ENCODE measurements around the gene ABHD2.

ABHD2 gene

DNA sequence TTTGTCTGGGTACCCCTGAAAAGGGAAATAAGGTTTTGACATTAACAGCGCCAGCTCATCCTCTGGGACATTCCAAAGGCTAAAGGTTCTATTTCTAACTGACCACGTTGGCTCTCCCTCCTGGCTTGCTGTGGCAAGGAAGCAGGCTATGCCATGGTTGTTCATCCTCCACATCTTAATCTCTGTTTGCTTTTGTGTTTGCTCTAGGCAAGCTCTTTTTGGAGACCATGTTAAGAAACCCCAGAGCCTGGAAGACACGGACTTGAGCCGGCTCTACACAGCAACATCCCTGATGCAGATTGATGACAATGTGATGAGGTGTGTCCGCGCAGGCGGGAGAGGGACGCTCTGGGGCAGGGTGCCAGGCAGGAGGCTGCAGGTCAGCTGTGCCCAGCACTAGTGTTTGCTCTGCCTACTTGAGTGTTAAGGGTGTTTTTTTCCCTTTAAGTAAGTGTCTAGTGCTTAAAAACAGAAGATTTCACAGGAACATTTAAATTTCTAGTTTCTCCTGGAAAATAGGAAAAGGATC is 99.8 kb downstream of the ABHD2 start:
- TF ChIP-seq ZFX (IDR thresholded peaks at IDR 0.05; ENCODE audit: borderline replicate concordance) = no peak
- TF ChIP-seq, protein P1, sequence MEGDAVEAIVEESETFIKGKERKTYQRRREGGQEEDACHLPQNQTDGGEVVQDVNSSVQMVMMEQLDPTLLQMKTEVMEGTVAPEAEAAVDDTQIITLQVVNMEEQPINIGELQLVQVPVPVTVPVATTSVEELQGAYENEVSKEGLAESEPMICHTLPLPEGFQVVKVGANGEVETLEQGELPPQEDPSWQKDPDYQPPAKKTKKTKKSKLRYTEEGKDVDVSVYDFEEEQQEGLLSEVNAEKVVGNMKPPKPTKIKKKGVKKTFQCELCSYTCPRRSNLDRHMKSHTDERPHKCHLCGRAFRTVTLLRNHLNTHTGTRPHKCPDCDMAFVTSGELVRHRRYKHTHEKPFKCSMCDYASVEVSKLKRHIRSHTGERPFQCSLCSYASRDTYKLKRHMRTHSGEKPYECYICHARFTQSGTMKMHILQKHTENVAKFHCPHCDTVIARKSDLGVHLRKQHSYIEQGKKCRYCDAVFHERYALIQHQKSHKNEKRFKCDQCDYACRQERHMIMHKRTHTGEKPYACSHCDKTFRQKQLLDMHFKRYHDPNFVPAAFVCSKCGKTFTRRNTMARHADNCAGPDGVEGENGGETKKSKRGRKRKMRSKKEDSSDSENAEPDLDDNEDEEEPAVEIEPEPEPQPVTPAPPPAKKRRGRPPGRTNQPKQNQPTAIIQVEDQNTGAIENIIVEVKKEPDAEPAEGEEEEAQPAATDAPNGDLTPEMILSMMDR (IDR thresholded peaks at IDR 0.05) = no peak
- no peak overlapping the region for H3K27ac ChIP-seq

- no peak for TF ChIP-seq ZFX (IDR thresholded peaks at IDR 0.05; ENCODE audit: borderline replicate concordance)
- TF ChIP-seq, protein P1 (IDR thresholded peaks at IDR 0.05) = no peak
- no peak overlapping the region for H3K27ac ChIP-seq
Measured at GRCh38 chr15:89192136-89192535, 103.9 kb downstream of the ABHD2 start.

- TF ChIP-seq ZFX (IDR thresholded peaks at IDR 0.05; ENCODE audit: borderline replicate concordance) = no peak
- TF ChIP-seq, protein P1 (IDR thresholded peaks at IDR 0.05) = no peak
- no peak overlapping the region for H3K27ac ChIP-seq
Measured at GRCh38 chr15:89192766-89193165, 104.5 kb downstream of the ABHD2 start.

GRCh38 chr15:89194608-89195007 is 106.4 kb downstream of the ABHD2 start:
- no peak for TF ChIP-seq ZFX (IDR thresholded peaks at IDR 0.05; ENCODE audit: borderline replicate concordance)
- TF ChIP-seq, protein P1 (IDR thresholded peaks at IDR 0.05) = no peak
- H3K27ac ChIP-seq = no peak overlapping the region

DNA sequence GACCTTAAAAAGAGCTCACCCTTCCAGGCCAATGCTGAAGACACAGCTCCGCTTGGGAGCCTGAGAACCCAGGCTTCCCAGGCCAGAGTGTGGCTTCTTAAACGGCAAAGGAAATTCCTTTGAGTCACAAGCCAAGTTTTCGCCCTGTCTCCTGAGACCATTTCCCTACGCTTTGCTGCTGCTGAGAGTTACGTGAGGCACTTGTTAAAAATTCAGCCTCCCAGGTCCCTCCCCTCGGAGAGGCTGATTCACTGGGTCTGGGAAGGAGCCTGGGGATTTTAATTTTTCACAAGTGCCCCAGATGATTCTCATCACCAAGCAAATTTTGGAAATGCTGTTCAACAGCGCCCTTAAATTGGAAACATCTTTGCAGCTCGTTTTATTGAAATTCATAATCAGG is 107.6 kb downstream of the ABHD2 start:
- no peak for TF ChIP-seq ZFX (IDR thresholded peaks at IDR 0.05; ENCODE audit: borderline replicate concordance)
- TF ChIP-seq, protein P1 (IDR thresholded peaks at IDR 0.05) = no peak
- H3K27ac ChIP-seq = no peak overlapping the region

DNA sequence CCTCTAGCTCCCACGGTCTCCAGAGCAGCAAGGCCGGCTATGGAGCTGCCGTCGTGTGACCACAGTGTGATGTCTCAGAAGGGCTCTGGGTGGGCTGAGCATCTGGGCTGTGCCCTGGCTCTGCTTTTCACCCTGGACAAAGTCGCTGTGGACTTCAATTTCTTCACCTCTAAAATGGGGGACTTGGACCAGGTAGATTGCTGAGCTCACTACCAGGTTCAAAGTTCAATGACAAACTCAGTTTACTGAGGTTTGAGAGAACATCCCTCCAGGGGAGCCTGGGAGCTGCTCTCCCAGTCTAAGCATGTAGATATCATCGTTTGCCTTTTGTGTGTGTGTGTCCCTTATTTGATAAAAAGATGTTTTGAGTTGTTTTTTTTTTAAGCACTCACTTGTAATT is 108.0 kb downstream of the ABHD2 start:
- TF ChIP-seq, protein P1 (IDR thresholded peaks at IDR 0.05) = no peak
- TF ChIP-seq ZFX (IDR thresholded peaks at IDR 0.05; ENCODE audit: borderline replicate concordance) = no peak

GRCh38 chr15:89196994-89197393 is 108.7 kb downstream of the ABHD2 start:
- TF ChIP-seq ZFX (IDR thresholded peaks at IDR 0.05; ENCODE audit: borderline replicate concordance) = no peak
- TF ChIP-seq, protein P1 (IDR thresholded peaks at IDR 0.05) = no peak
- H3K27ac ChIP-seq = no peak overlapping the region

More for the DNA sequence above, 108.0 kb downstream of the ABHD2 start:
- H3K27ac ChIP-seq = no peak overlapping the region

Measured in 22Rv1 (cell line).